NCI-H82 (cell line): Measurements from ENCODE around the gene IL1RN.

ENCODE experiments used
- DNase-seq: peaks from one replicate; lab custom pipeline; 2025; lab: John Stamatoyannopoulos, UW

Gene IL1RN

GRCh38 chr2:113104054-113104611 is 23.3 kb upstream of the IL1RN start:
- no peak for DNase-seq

- no peak for DNase-seq
These were observed 22.2 kb upstream of the IL1RN start for GRCh38 chr2:113105047-113105785.

GRCh38 chr2:113111121-113111520 is 16.3 kb upstream of the IL1RN start:
- DNase-seq, result no peak

GRCh38 chr2:113111823-113112287 is 15.5 kb upstream of the IL1RN start:
- no peak for DNase-seq

- DNase-seq, result no peak
These were observed 15.0 kb upstream of the IL1RN start for GRCh38 chr2:113112441-113112840.

- DNase-seq, result no peak
These were observed 14.5 kb upstream of the IL1RN start for GRCh38 chr2:113112871-113113270.

- no peak for DNase-seq
These were observed 13.6 kb upstream of the IL1RN start for GRCh38 chr2:113113807-113114206.

- DNase-seq, result no peak
These were observed 13.0 kb upstream of the IL1RN start for GRCh38 chr2:113114224-113114945.

GRCh38 chr2:113114996-113115395 is 12.4 kb upstream of the IL1RN start:
- no peak for DNase-seq

- DNase-seq, result no peak
These were observed 11.1 kb upstream of the IL1RN start for GRCh38 chr2:113116100-113116958.

- no peak for DNase-seq
These were observed 9.7 kb upstream of the IL1RN start for GRCh38 chr2:113117541-113118262.

- no peak for DNase-seq
These were observed 9.1 kb upstream of the IL1RN start for GRCh38 chr2:113118263-113118657.

GRCh38 chr2:113119111-113119510 is 8.3 kb upstream of the IL1RN start:
- DNase-seq, result no peak

GRCh38 chr2:113120861-113121260 is 6.5 kb upstream of the IL1RN start:
- no peak for DNase-seq

- DNase-seq, result no peak
These were observed 5.0 kb upstream of the IL1RN start for GRCh38 chr2:113122364-113122763.

- no peak for DNase-seq
These were observed 3.7 kb upstream of the IL1RN start for GRCh38 chr2:113123726-113124125.

GRCh38 chr2:113124181-113124961 is 3.0 kb upstream of the IL1RN start:
- DNase-seq, result no peak

- no peak for DNase-seq
These were observed 2.2 kb upstream of the IL1RN start for GRCh38 chr2:113124984-113125855.

GRCh38 chr2:113127646-113128570 is 510 bp downstream of the IL1RN start:
- no peak for DNase-seq
